Mesendoderm (in vitro differentiated cells): Measurements from ENCODE around the gene SCIN.

ENCODE experiments used
- DNase-seq: peaks from one replicate; pipeline ENCODE4 v3.0.0; 2013
- H2AK5ac ChIP-seq: 2 replicates; pipeline ENCODE4 v1.6.1; 2013; ENCODE audit warnings: low read length, inconsistent platforms
- H2BK120ac ChIP-seq: 2 replicates; pipeline ENCODE4 v1.6.1; 2013; ENCODE audit warnings: low read depth, mild to moderate bottlenecking, low read length, moderate library complexity, mixed read lengths
- H2BK15ac ChIP-seq: replicated peaks from 2 replicates; pipeline ENCODE4 v1.6.1; 2013; ENCODE audit warnings: low read depth, mild to moderate bottlenecking, moderate library complexity
- H2BK5ac ChIP-seq: 2 replicates; pipeline ENCODE4 v1.6.1; 2013; ENCODE audit warnings: low read length, inconsistent platforms
- H3K18ac ChIP-seq: 2 replicates; pipeline ENCODE4 v1.6.1; 2013; ENCODE audit warnings: mild to moderate bottlenecking, low read length, mixed read lengths
- H3K23ac ChIP-seq: one replicate; pipeline ENCODE4 v1.6.1; 2013; ENCODE audit warnings: low read length
- H3K27ac ChIP-seq: 2 replicates; pipeline ENCODE4 v1.5.1; 2013; ENCODE audit warnings: low read depth, mild to moderate bottlenecking, inconsistent platforms, low read length, moderate library complexity
- H3K27me3 ChIP-seq: 2 replicates; pipeline ENCODE4 v1.6.1; 2013; ENCODE audit warnings: low read length, control low read depth, mild to moderate bottlenecking, inconsistent platforms; ENCODE audit not compliant: insufficient read depth, poor library complexity
- H3K36me3 ChIP-seq: 2 replicates; pipeline ENCODE4 v1.6.1; 2013; ENCODE audit warnings: low read length, inconsistent platforms; ENCODE audit not compliant: control insufficient read depth, insufficient read depth
- H3K4ac ChIP-seq: one replicate; pipeline ENCODE4 v1.6.1; 2013; ENCODE audit warnings: low read depth, mild to moderate bottlenecking, low read length, moderate library complexity
- H3K4me1 ChIP-seq: 2 replicates; pipeline ENCODE4 v1.6.1; 2013; ENCODE audit warnings: low read depth, low read length, inconsistent platforms; ENCODE audit not compliant: control insufficient read depth
- H3K4me2 ChIP-seq: 2 replicates; pipeline ENCODE4 v1.6.1; 2013; ENCODE audit warnings: low read length
- H3K4me3 ChIP-seq: 2 replicates; pipeline ENCODE4 v1.5.1; 2013; ENCODE audit warnings: mild to moderate bottlenecking, low read length
- H3K56ac ChIP-seq: one replicate; pipeline ENCODE4 v1.6.1; 2013; ENCODE audit warnings: low read length
- H3K79me1 ChIP-seq: 2 replicates; pipeline ENCODE4 v1.6.1; 2013; ENCODE audit warnings: low read length, inconsistent platforms
- H3K79me2 ChIP-seq: 2 replicates; pipeline ENCODE4 v1.6.1; 2013; ENCODE audit warnings: mild to moderate bottlenecking, low read length; ENCODE audit not compliant: control insufficient read depth, insufficient read depth
- H3K9ac ChIP-seq: 2 replicates; pipeline ENCODE4 v1.6.1; 2013; ENCODE audit warnings: low read length, inconsistent platforms
- H4K5ac ChIP-seq: one replicate; pipeline ENCODE4 v1.6.1; 2013; ENCODE audit warnings: low read length
- H4K8ac ChIP-seq: one replicate; pipeline ENCODE4 v1.6.1; 2013; ENCODE audit warnings: low read depth, mild to moderate bottlenecking, control low read depth, low read length, moderate library complexity
- WGBS: extraction: QIAGEN DNeasy Blood & Tissue Kit; methylation state at CpG from one replicate; pipeline ENCODE4 v1.1.7; 2013; ENCODE audit warnings: low lambda C conversion rate, missing lambda C conversion rate; ENCODE audit not compliant: insufficient coverage; ENCODE audit errors: extremely low coverage; 5-methylcytosine and 5-hydroxymethylcytosine counted together

The SCIN gene

DNA sequence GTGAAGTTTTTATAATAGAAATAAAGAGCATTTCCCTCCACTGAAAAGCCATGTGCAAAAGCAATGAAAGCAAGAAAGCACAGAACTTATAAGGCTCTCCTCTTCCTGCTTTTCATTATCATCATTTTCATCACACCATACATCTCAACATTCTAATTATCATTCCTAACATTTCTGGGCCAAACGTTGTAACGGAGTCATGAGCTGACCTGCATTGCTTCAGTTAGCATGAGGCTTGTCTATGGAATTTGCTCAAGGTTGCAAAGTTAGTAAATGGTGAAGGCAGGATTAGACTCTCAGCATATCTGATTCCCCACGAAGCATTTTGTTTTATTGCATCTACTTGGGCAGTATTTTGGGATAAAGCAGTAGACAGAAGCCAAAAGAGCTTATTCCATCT, 11.4 kb downstream of the SCIN start:
- no peak overlapping the region for H3K56ac ChIP-seq
- H2AK5ac ChIP-seq: no peak overlapping the region
- H2BK5ac ChIP-seq: no peak overlapping the region
- no peak overlapping the region for H3K9ac ChIP-seq
- no peak overlapping the region for H3K4me3 ChIP-seq
- H3K4me2 ChIP-seq: no peak overlapping the region
- no peak overlapping the region for H3K4ac ChIP-seq
- no peak overlapping the region for H4K8ac ChIP-seq
- whole genome bisulfite sequencing: no CpG with 5 or more reads among the region's 3 CpGs
- no peaks in the 10 kb centered on the region for H3K36me3 ChIP-seq
- DNase-seq: no peak
- H3K23ac ChIP-seq: no peak overlapping the region
- H3K79me2 ChIP-seq: no peaks in the 10 kb centered on the region
- no peaks in the 10 kb centered on the region for H3K79me1 ChIP-seq
- no peak overlapping the region for H3K18ac ChIP-seq
- no peak overlapping the region for H2BK120ac ChIP-seq
- no peak overlapping the region for H3K27ac ChIP-seq
- no peaks in the 10 kb centered on the region for H3K27me3 ChIP-seq
- H2BK15ac ChIP-seq: no peak overlapping the region
- H4K5ac ChIP-seq: no peak overlapping the region
- H3K4me1 ChIP-seq: no peaks in the 10 kb centered on the region

DNA sequence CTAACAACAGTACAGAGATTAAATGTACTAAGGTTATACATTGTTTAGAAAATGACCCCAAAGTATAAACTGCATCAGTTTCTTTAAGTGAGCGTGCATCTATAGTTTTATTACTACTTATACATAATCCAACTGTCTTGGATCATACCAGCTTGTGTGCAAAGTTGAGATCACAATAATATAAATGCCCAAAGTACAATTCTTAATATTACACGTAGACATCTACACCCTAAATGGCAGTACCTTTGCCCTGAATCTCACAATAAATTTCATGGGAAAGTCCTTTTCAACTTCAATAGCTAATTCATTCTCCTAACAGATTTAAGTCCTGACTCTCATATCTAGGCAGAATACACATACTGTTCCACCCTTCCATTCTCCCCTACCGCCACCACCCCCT, 11.8 kb downstream of the SCIN start:
- Histone ChIP-seq H3K79me1 (no peaks in the 10 kb centered on the region), H2BK15ac (no peak overlapping the region), H3K4me3 (no peak overlapping the region), H3K18ac (no peak overlapping the region), H4K8ac (no peak overlapping the region), H3K4me2 (no peak overlapping the region), H2BK120ac (no peak overlapping the region), H3K27me3 (no peaks in the 10 kb centered on the region), H3K79me2 (no peaks in the 10 kb centered on the region), H3K27ac (no peak overlapping the region), H3K23ac (no peak overlapping the region), H3K36me3 (no peaks in the 10 kb centered on the region), H2BK5ac (no peak overlapping the region), H2AK5ac (no peak overlapping the region), H3K9ac (no peak overlapping the region), H3K4me1 (no peaks in the 10 kb centered on the region), H3K56ac (no peak overlapping the region), H3K4ac (no peak overlapping the region), H4K5ac (no peak overlapping the region)
- WGBS: 100% methylated on average over 1 of the region's 3 CpGs
- DNase-seq: no peak

DNA sequence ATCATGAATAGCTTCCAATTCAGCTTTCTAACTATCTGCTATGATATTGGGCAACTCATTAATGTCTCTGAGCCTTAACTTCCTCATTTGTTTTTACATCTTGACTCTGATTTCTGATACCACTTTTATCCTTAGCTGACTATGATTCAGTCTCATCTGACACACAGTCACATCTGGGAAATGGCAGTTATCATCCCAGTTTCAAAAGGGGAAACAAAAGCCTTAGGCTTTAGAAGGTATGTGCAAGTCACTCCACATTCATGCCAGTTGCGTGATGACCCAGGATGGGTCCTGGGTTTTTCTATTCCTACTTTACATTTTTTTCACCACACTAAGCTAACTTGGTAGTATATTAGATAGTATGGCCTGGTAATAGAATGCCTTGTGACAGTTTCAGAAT, 12.7 kb downstream of the SCIN start:
- no peaks in the 10 kb centered on the region for H3K36me3 ChIP-seq
- no peak overlapping the region for H3K27ac ChIP-seq
- H3K4me3 ChIP-seq: no peak overlapping the region
- H3K4me1 ChIP-seq: no peaks in the 10 kb centered on the region
- H3K9ac ChIP-seq: no peak overlapping the region
- H3K18ac ChIP-seq: no peak overlapping the region
- H4K5ac ChIP-seq: no peak overlapping the region
- H3K79me1 ChIP-seq: no peaks in the 10 kb centered on the region
- H3K27me3 ChIP-seq: no peaks in the 10 kb centered on the region
- H3K56ac ChIP-seq: no peak overlapping the region
- no peak overlapping the region for H2BK15ac ChIP-seq
- H3K4ac ChIP-seq: no peak overlapping the region
- no peak overlapping the region for H4K8ac ChIP-seq
- H3K4me2 ChIP-seq: no peak overlapping the region
- H2BK5ac ChIP-seq: no peak overlapping the region
- no peak for DNase-seq
- no peak overlapping the region for H3K23ac ChIP-seq
- H2AK5ac ChIP-seq: no peak overlapping the region
- WGBS: no CpG with 5 or more reads among the region's 1 CpG
- no peaks in the 10 kb centered on the region for H3K79me2 ChIP-seq
- H2BK120ac ChIP-seq: no peak overlapping the region

DNA sequence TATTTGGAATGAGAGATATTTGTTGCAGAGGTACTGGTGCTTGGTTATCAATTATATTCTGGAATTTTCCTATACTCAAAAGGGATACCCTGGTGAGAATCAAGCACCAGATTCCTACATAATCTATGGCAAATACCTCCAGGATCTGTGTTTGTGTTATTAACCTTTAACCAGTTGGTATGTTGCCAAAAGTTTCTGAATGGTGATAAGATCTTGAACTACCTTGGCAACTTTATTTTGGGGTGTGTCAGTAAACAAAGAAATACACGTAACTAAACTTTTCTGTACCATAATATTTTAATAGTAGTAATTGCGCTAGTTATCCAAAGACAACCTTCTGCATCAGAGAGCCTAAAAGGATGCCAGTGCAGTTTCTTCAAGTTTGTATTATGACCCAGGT, 13.4 kb downstream of the SCIN start:
- Histone ChIP-seq H3K9ac (no peak overlapping the region), H3K18ac (no peak overlapping the region), H3K79me1 (no peaks in the 10 kb centered on the region), H3K27me3 (no peaks in the 10 kb centered on the region), H3K56ac (no peak overlapping the region), H3K4me2 (no peak overlapping the region), H3K4me1 (no peaks in the 10 kb centered on the region), H3K79me2 (no peaks in the 10 kb centered on the region), H2AK5ac (no peak overlapping the region), H3K27ac (no peak overlapping the region), H2BK15ac (no peak overlapping the region), H4K8ac (no peak overlapping the region), H3K4me3 (no peak overlapping the region), H2BK120ac (no peak overlapping the region), H3K4ac (no peak overlapping the region), H2BK5ac (no peak overlapping the region), H3K36me3 (no peaks in the 10 kb centered on the region), H4K5ac (no peak overlapping the region), H3K23ac (no peak overlapping the region)
- no CpG with 5 or more reads among the region's 2 CpGs for WGBS
- DNase-seq: no peak

- H2BK5ac ChIP-seq: no peak overlapping the region
- H2BK15ac ChIP-seq: no peak overlapping the region
- H3K23ac ChIP-seq: no peak overlapping the region
- no CpG with 5 or more reads among the region's 7 CpGs for WGBS
- H3K4me1 ChIP-seq: no peaks in the 10 kb centered on the region
- no peaks in the 10 kb centered on the region for H3K27me3 ChIP-seq
- no peak overlapping the region for H4K8ac ChIP-seq
- no peak overlapping the region for H3K4me3 ChIP-seq
- no peak for DNase-seq
- no peak overlapping the region for H4K5ac ChIP-seq
- H2AK5ac ChIP-seq: no peak overlapping the region
- H3K9ac ChIP-seq: no peak overlapping the region
- no peak overlapping the region for H2BK120ac ChIP-seq
- no peaks in the 10 kb centered on the region for H3K79me2 ChIP-seq
- no peaks in the 10 kb centered on the region for H3K36me3 ChIP-seq
- no peak overlapping the region for H3K27ac ChIP-seq
- H3K79me1 ChIP-seq: no peaks in the 10 kb centered on the region
- no peak overlapping the region for H3K18ac ChIP-seq
- H3K56ac ChIP-seq: no peak overlapping the region
- no peak overlapping the region for H3K4me2 ChIP-seq
- H3K4ac ChIP-seq: no peak overlapping the region
Measured at GRCh38 chr7:12584930-12585329, 14.4 kb downstream of the SCIN start.

GRCh38 chr7:12586271-12586670, 15.8 kb downstream of the SCIN start:
- no peak overlapping the region for H3K9ac ChIP-seq
- H2BK15ac ChIP-seq: no peak overlapping the region
- no peaks in the 10 kb centered on the region for H3K4me1 ChIP-seq
- no peak overlapping the region for H3K56ac ChIP-seq
- no peak overlapping the region for H2AK5ac ChIP-seq
- H3K36me3 ChIP-seq: no peaks in the 10 kb centered on the region
- DNase-seq: no peak
- no peaks in the 10 kb centered on the region for H3K27me3 ChIP-seq
- no peak overlapping the region for H3K27ac ChIP-seq
- no peak overlapping the region for H3K4ac ChIP-seq
- H2BK5ac ChIP-seq: no peak overlapping the region
- no peak overlapping the region for H4K5ac ChIP-seq
- WGBS: no CpG with 5 or more reads among the region's 4 CpGs
- no peak overlapping the region for H4K8ac ChIP-seq
- no peak overlapping the region for H3K23ac ChIP-seq
- no peak overlapping the region for H2BK120ac ChIP-seq
- H3K79me2 ChIP-seq: no peaks in the 10 kb centered on the region
- H3K4me2 ChIP-seq: no peak overlapping the region
- H3K79me1 ChIP-seq: no peaks in the 10 kb centered on the region
- H3K18ac ChIP-seq: no peak overlapping the region
- no peak overlapping the region for H3K4me3 ChIP-seq
